Measurements from ENCODE around the gene ZNF425. TPM values are rescaled to one million over a fixed set of nuclear protein-coding genes. Genes with fewer than 3 reads are reported as not detected.

The ZNF425 gene, protein sequence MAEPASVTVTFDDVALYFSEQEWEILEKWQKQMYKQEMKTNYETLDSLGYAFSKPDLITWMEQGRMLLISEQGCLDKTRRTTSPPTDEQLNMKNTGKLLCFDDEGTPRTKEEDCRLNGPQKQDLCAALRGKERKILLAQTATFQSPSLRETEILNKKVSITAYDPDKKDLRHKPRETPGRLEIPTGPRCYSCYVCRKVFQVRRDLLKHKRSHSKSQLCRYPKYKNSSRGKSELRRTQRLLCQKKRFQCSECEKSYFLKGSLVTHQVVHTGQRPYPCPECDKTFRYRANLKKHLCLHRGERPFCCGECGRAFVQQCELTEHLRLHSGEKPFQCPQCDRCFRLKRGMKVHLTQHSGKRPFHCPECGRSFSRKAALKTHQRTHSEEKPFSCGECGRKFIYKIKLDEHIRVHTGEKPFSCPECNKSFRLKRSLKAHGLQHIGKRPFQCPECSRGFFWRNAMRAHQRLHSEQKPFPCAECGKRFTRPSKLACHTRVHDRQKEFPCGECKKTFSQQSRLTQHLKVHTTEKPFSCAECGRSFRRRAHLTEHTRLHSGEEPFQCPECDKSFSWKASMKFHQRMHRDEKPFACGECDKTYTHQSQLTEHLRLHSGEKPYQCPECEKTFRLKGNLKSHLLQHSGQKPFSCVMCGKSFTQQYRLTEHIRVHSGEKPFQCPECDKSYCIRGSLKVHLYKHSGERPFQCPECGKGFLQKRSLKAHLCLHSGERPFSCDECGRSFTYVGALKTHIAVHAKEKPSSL
- 1.6 and 6.6 TPM in 2 replicates for total RNA-seq

DNA sequence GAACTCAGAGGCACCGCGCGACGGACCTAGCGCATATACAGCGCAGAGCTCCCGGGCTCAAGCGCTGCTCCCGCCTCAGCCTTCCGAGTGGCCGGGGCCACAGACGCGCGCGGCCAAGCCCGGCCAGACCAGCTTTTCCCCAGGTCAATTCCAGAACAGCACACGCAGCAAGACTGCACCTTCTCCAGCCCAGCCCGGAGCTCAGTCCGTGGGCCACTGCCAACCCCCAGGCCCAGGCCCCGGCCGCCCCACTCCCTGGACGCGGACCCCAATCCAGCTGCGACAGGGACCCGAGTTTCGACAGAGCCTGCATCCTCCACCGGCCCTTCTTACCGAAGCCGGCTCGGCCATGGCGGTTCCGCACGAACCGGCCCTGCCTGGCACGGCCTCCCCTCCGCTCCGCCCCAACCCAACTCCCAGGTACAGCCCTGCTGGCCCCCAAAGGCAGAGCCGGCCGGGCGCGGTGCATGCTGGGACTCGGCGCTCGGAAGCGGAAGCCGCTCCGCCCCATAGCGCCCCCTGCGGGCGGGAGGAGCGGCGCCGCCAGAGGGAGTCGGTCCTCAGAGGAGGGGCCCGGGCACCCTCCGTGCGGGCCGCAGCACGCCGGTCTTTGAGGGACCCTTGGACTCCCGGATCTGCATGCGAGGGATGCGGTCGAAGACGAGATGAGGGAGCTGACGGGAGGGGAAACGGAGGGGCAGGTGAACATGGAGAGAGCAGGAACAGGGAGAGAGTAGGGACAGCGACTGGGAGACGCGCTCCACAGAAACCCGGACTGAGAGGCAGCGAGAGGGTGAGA lies at the start of gene ZNF425:
ZNF425 (minus strand) TSS at position 462 of the 799 bp plus-strand sequence; CDS start at position 351, 111 bp downstream.

GRCh38 chr7:149147072-149147751 lies 21.1 kb upstream of the ZNF425 start, which contains the start of gene ZNF398:
Gene ZNF398 (plus strand): TSS chr7:149147453. CDS start chr7:149147743, 290 bp downstream.

GRCh38 chr7:149090397-149091195 lies 35.5 kb downstream of the ZNF425 start, which contains the start of gene ZNF786:
Gene ZNF786 (minus strand): TSS chr7:149090718. CDS start chr7:149090640, 78 bp downstream.

Other genes with a start within 250 kb of the ZNF425 start
- gene EZH2, start 242.0 kb downstream of the ZNF425 start, total RNA-seq, result 9.8 and 11.8 TPM in 2 replicates
- 186 and 471 TPM in 2 replicates for gene PDIA4, start 97.8 kb downstream of the ZNF425 start, total RNA-seq
- gene ZNF786, start 35.6 kb downstream of the ZNF425 start, total RNA-seq, result 5.3 and 6.4 TPM in 2 replicates
- gene ZNF398, start 21.1 kb upstream of the ZNF425 start, total RNA-seq, result 13.1 and 40.8 TPM in 2 replicates
- 19.8 and 28.0 TPM in 2 replicates for gene ZNF282, start 69.2 kb upstream of the ZNF425 start, total RNA-seq
- gene ZNF212, start 113.3 kb upstream of the ZNF425 start, total RNA-seq, result 5.8 and 6.0 TPM in 2 replicates
- 5.8 and 10.0 TPM in 2 replicates for gene ZNF783, start 135.9 kb upstream of the ZNF425 start, total RNA-seq

Data from epithelial cell of alveolus of lung (primary cell).